Adrenal gland (tissue), 12 donors: ENCODE measurements around the gene DMBX1. TPM values are rescaled to one million over a fixed set of nuclear protein-coding genes. Genes with fewer than 3 reads are reported as not detected.

Experiments used
- DNase-seq, 7 donors: peaks; one replicate each; pipeline ENCODE4 v3.0.0-alpha.2; 2019 to 2020
- H3K27ac ChIP-seq, 5 donors: fragments of 200-600 bp; sonication (generic) in 4 of 5; 1 replicate in 3 of 5; 2 replicates in 2 of 5; pipeline versions ENCODE4 v1.5.1 to v1.8.0; 2016 to 2020; ENCODE audit warnings: mild to moderate bottlenecking in 1 of 5
- H3K27me3 ChIP-seq: fragments of 200-600 bp; 2 replicates; pipeline ENCODE4 v1.8.0; 2021
- H3K36me3 ChIP-seq, 2 donors: fragments of 200-600 bp; replicated peaks in 1 of 2; 1 replicate in 1 of 2; 2 replicates in 1 of 2; pipeline versions ENCODE4 v1.5.1 to v1.8.0; 2018 to 2022
- H3K4me1 ChIP-seq, 2 donors: fragments of 200-600 bp; replicated peaks in 1 of 2; 1 replicate in 1 of 2; 2 replicates in 1 of 2; pipeline versions ENCODE4 v1.5.1 to v1.8.0; 2018 to 2021
- H3K4me3 ChIP-seq, 4 donors: fragments of 200-600 bp; sonication (generic) in 3 of 4; one replicate each; pipeline ENCODE4 v1.5.1; 2016 to 2018
- H3K9me3 ChIP-seq, 3 donors: fragments of 200-600 bp; sonication (generic) in 1 of 3; replicated peaks in 1 of 3; 1 replicate in 2 of 3; 2 replicates in 1 of 3; pipeline versions ENCODE4 v1.5.1 to v1.8.0; 2016 to 2021
- CTCF ChIP-seq, 6 experiments: fragments of 450-650 bp in 4 of 6; fragments of 200-600 bp in 2 of 6; sonication (generic) in 1 of 6; IDR thresholded peaks; 1 replicate in 5 of 6; 2 replicates in 1 of 6; pipeline versions ENCODE4 v1.5.1 to v1.8.0; 2016 to 2021; ENCODE audit warnings: antibody characterized with exemption in 6 of 6, mild to moderate bottlenecking in 2 of 6, moderate library complexity in 1 of 6
- POLR2A ChIP-seq, 2 donors: fragments of 450-650 bp; IDR thresholded peaks; one replicate each; pipeline ENCODE4 v1.6.1; 2017; ENCODE audit warnings: antibody characterized with exemption in 2 of 2, mild to moderate bottlenecking in 2 of 2, moderate library complexity in 1 of 2
- WGBS, 4 donors: extraction: QIAGEN DNeasy Blood & Tissue Kit in 2 of 4; methylation state at CpG; one replicate each; pipeline versions ENCODE4 v1.1.5 to v1.1.7; 2013 to 2017; 5-methylcytosine and 5-hydroxymethylcytosine counted together
- intact Hi-C, 2 donors: fragments of 100-400 bp; cut with DNase I; formaldehyde crosslinking; loops; one replicate each; pipeline versions ENCODE4 v1.14.1 to v1.15.0; 2022 to 2023
- polyA plus RNA-seq, 3 donors: library from polyadenylated mRNA; stranded (reverse); fragments of 200-250 nt in 2 of 3; fragments of 350-450 nt in 1 of 3; fragmentation: Illumina TruSeq in 1 of 3; extraction: RNeasy Lipid Tissue Mini Kit (QIAGEN cat#74804) in 1 of 3; gene quantifications; one replicate each; pipeline ENCODE4 v1.2.3, GENCODE V29; 2013 to 2014
- total RNA-seq, 9 donors: library from RNA; depleted of rRNA in 4 of 9; stranded (reverse); fragments of >200 nt in 4 of 9; fragments of 120-200 nt in 1 of 9; fragmentation: NEBNext Ultra II Directional in 1 of 9; extraction: Animal tissue kit (Norgen Biotek cat#: 25700) in 1 of 9; gene quantifications; one replicate each; pipeline versions ENCODE4 v1.1.0 to v1.2.4, GENCODE V29; 2013 to 2023
- donor health status: healthy with polysubstance abuse.
- donor health status: Bipolar disorder and iron deficiency.
- donor health status: DM: yes; HTN: yes; CAD: no.
- donor health status: DM: no; HTN: no; CAD: no.
- donor health status: DM: no; HTN: no; CAD: no.
- donor health status: DM: yes; HTN: yes; CAD: no.

Gene DMBX1
- total and polyA plus RNA-seq, 12 donors = 0.07 to 0.16 (median 0.14) TPM; not detected in 9

- Histone ChIP-seq H3K27ac (no peak overlapping the region), H3K36me3 (no peaks in the 10 kb centered on the region), H3K4me1 (no peaks in the 10 kb centered on the region), H3K9me3 (no peaks in the 10 kb centered on the region), H3K27me3 (peaks cover 3% of the 10 kb centered on the region), H3K4me3 (no peak overlapping the region)
- intact Hi-C loops = no loop called here
- TF ChIP-seq POLR2A (IDR thresholded peaks at IDR 0.05) = no peak
- TF ChIP-seq CTCF (IDR thresholded peaks at IDR 0.05) = no peak
- WGBS, 4 donors = 80 to 84% (median 81%) methylated on average over 4 to 5 of the region's 5 CpGs
- DNase-seq = no peak
These were observed 37.4 kb upstream of the DMBX1 start for GRCh38 chr1:46451948-46452930.

GRCh38 chr1:46452931-46453325 is 36.7 kb upstream of the DMBX1 start:
- H3K27ac ChIP-seq = no peak overlapping the region
- H3K9me3 ChIP-seq = no peaks in the 10 kb centered on the region
- H3K4me1 ChIP-seq = no peaks in the 10 kb centered on the region
- H3K4me3 ChIP-seq = no peak overlapping the region
- TF ChIP-seq CTCF (IDR thresholded peaks at IDR 0.05) = no peak
- TF ChIP-seq POLR2A (IDR thresholded peaks at IDR 0.05) = no peak
- peaks cover 3% of the 10 kb centered on the region for H3K27me3 ChIP-seq
- no peaks in the 10 kb centered on the region for H3K36me3 ChIP-seq
- DNase-seq = no peak
- 64 to 77% (median 70%) methylated on average over 15 of the region's 15 CpGs for WGBS, 4 donors
- intact Hi-C loops = no loop called here

- TF ChIP-seq POLR2A (IDR thresholded peaks at IDR 0.05) (no peak), CTCF (IDR thresholded peaks at IDR 0.05) (no peak)
- DNase-seq = no peak
- Histone ChIP-seq H3K4me3 (no peak overlapping the region), H3K4me1 (no peaks in the 10 kb centered on the region), H3K9me3 (no peaks in the 10 kb centered on the region), H3K36me3 (no peaks in the 10 kb centered on the region), H3K27me3 (peaks cover 3% of the 10 kb centered on the region), H3K27ac (no peak overlapping the region)
- intact Hi-C loops = no loop called here
- 63 to 89% (median 81%) methylated on average over 4 of the region's 4 CpGs for WGBS, 4 donors
These were observed 36.2 kb upstream of the DMBX1 start for GRCh38 chr1:46453449-46453848.

- TF ChIP-seq POLR2A (IDR thresholded peaks at IDR 0.05) (no peak), CTCF (IDR thresholded peaks at IDR 0.05) (no peak)
- Histone ChIP-seq H3K4me3 (no peak overlapping the region), H3K4me1 (no peaks in the 10 kb centered on the region), H3K27me3 (peaks cover 3% of the 10 kb centered on the region), H3K27ac (no peak overlapping the region), H3K36me3 (no peaks in the 10 kb centered on the region), H3K9me3 (no peaks in the 10 kb centered on the region)
- 90 to 95% (median 91%) methylated on average over 14 to 27 of the region's 27 CpGs for WGBS, 4 donors
- no peak for DNase-seq
- intact Hi-C loops = no loop called here
These were observed 33.7 kb upstream of the DMBX1 start for GRCh38 chr1:46455951-46456350.
